GM19452 (cell line): ENCODE results near the gene NKAIN2.
"Not testable (repeated sequence)": the region's sequence is repeated elsewhere in the genome, so short reads cannot be mapped to it uniquely, and the experiment has no call there.

Experiments
- ATAC-seq: cut with Tn5 transposase; IDR thresholded peaks from one replicate; pipeline ENCODE4 v1.9.1; 2021; ENCODE audit not compliant: unreplicated experiment

NKAIN2 gene

DNA sequence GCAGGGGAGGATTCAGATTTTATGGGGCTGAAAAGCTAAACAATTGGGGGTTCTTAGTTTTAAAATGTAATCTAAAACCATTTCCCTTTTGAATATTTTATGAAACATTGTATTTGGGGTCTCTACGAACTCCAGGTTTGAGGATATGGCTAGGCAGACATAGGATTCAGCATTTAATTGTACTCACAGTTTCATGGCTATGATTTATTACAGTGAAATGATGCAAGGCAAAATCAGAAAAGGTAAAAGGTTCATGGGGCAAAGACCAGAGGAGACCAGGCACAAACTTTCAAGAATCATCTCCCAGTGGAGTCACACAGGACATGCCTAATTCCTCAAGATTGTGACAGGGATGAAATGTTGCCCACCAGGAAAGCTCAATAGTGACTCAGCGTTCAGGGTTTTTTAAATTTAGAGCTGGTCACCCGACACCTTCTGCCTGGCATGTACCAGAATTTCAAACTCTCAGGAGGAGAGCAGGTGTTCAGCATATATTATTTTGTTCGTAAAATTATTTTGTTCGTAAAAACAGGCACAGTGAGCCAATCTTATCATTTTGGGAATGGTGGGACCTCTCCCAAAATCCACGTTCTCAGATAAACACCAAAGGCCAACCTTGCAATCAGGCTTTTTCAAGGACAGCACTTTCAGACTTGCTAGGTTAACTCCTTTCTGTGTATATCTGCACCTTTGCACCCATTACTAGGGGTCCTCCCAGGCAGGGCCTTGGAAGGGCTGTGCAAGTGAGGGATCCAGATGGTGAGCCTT lies 270.3 kb downstream of the NKAIN2 start:
- no peak for ATAC-seq

DNA sequence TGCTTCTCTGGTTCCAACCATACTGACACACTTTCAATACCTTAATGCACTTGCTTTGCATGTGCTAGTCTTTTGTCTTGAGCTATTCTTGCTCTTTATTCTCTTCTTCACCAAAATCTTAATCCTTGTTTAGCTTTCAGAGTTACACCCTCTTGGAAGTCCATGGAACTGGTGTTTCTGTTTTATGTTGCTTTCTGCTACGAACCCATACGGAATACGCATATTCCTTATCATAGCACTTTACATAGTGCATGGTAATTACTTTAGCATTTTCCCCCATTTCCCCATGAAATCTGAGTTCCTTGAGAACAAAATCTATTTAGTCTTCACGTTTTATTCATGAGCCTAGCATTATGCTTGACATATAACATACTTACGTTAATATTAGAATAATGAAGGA lies 270.9 kb downstream of the NKAIN2 start:
- no peak for ATAC-seq

DNA sequence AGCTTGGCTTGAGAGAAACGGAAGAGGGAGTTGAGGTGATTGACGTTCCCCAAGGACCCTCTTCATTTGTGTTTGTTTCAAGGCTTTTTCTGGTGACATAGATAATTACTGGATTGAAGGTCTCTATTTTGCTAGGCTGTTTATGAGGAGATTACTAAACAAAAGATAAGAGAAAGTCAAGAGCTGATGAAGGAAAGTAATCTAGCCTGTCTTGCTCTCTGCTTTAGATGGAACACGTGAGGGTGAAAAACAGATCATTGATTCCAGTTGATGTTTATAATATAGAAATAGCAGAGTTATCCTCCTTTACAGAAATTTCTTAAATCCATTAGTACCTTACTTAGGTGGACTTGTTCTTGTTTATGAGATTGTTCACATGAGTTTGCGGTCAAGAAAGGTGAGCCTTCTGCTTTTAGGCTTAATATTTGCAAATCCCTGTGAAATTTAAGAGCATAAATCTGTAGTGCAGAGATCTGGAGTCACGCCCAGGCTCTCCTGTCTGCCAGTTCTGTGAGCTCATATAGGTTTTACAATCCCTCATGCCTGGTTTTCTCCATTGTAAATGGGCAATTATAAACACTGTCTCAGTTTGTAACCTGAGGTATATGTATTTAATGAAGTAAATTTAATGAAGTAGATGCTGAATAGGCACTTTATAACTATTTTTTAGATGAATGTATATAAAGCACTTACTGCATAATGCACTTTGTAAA lies 272.8 kb downstream of the NKAIN2 start:
- ATAC-seq, result no peak

DNA sequence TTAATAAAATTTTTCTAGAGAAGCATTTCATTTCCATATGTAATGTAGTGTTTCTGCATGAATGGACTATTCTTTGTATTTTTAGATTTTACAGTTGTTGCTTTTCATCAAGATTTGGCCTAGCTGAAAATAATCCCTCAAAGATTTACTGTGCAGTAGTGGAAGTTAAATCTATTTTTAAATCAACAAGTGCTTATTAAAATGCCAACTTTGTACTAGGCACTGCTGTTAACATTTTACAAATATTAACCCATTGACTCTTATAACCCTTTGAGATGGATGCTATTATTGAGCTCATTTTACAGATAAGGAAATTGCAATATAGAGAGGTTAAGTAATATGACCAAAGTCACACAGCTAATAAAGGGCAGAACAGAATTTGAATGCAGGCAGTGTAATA lies 274.5 kb downstream of the NKAIN2 start:
- ATAC-seq, result no peak

DNA sequence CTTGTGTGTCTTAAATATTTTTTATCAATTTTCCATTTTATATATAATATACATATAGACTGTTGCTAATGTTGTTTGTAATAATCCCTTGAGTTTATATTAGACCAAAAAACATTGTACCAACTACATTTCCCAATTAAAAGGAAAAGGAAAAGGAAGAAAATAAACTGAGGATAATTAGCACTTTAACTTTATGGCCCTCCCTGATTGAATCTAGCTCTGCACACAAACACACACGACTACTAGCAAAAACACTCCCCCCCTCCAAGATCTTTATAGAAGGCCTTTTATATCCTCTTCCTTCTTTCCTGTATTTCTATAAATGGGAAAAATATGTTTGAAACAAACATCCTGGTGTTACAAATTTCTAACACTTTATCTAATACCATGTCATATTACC lies 276.8 kb downstream of the NKAIN2 start:
- ATAC-seq, result no peak

DNA sequence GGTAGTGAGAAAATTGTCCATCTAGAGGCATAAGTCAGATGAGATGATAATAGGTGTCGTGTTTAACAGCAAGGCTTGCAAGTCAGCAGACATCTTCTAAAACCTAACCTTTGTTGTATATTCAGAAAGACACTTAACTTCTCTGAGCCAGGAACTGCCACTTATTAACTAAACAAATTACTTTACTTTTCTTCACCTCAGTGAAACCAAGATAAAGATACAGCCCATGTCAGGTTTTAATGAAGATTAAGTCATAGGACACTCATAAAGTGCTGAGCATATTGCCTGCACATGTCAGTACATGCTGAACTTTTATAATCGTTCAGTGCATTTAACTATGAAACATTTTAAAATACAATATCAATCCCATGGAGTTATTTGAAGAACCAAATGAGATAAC lies 286.8 kb downstream of the NKAIN2 start:
- no peak for ATAC-seq

DNA sequence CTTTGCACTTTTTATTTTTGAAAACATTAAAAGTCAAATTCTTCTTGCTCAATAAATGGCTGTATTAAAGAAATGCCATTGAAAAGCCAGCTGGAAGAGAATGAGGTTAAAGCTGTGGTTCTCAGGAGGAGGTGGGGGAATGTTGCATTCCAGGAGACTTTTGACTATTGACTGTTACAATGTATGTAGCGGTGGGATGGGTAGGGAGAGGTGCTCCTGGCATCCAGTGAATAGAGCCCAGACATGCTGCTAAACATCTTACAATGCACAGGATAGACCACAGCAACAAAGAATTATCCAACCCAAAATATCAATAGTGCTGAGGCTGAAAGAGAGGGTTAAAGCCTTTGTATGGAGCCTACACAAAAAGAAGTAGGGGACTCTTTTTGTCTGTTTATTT lies 295.9 kb downstream of the NKAIN2 start:
- no peak for ATAC-seq

DNA sequence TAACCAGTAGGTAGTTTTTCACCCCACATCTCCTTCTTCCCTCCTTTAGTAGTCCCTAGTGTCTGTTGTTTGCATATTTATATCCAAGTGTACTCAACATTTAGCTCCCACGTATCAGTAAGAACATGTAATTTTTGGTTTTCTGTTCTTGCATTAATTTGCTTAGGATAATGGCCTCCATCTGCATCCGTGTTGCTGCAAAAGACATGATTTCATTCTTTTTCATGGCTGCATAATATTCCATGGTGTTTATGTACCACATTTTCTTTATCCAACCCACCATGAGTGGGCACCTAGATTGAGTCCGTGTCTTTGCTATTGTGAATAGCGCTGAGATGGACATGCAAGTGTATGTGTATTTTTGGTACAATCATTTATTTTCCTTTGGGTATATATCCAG lies 306.8 kb downstream of the NKAIN2 start:
- no peak for ATAC-seq

DNA sequence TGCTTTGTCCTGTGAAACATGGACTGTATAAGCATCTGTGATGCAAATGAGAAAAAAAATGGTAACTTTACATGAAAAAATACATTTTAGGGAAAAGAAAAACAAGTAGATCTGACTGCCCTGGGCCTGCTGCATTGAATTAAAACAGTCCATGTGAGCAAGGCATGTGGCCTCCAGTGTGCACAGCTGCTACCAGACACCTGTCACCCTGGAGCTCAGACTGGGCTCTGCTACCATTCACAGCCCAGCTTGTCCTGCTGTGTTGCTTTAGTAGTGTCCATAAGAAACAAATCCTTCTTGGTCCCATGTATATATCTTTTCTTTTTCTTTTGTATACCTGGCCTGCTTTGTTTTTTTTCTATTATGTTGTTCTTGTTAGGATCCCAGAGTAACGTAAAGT lies 315.9 kb downstream of the NKAIN2 start:
- no peak for ATAC-seq

DNA sequence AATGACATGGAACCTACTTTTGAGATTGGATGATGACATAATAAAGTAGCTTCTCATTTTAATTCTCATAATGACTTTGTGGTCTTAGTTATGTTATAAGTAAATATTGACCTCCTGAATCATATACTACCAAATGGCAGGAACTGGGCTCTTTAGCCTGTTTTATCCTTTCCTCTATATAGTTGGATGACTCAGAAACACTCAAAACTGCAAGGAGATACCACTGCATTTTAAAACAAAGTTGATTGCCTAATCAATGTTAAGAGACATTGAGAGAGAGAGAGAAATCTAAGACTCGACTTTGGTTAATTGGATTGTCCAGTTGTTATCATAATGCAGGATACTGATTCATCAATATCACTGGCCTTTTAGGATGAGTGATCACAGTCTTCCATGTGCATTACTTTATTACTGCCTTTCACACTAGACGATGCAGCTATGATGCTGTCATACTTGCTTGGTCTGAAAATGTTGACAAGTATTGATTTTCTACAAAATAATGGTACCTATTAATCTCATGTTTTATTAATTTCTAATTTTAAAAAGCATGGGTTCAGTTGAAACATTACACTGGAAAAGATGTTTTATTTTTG lies 320.0 kb downstream of the NKAIN2 start:
- no peak for ATAC-seq

DNA sequence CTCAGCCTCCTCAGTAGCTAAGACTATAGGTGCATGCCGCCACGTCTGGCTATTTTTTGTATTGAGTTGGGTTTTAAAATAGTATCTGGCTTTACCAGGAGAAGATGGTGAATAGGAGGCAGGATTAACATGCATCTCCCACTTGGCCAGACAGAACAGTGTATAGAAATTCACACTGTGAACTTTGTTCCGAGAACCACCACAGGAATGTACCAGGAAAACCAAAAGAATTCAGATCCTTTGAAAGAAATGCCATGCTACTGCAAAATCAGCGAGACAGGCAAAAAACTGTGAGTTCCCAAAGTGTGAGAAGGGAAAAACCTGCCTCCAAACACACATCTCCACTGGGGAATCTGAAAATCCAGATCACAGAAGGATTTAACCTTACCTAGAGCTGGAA lies 327.6 kb downstream of the NKAIN2 start:
- ATAC-seq, result no peak

DNA sequence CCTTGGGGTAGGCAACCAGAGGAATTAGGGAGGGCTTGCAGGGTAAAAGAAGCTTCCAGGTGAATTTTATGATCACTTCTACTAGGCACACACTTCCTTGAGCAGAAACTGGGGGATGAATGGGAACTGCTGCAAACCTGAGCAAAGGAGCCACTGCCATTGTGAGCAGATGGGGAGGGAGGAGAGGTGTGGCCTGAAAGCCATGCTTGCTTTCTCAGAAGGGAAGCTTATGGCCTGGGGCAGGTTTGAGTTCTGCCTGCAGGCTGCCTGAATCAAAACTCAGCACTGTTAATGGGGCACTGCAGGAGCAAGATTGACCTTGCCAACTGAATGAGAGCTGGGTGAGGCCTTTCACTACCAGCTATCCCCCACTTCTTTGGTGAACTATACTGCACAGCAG lies 328.1 kb downstream of the NKAIN2 start:
- ATAC-seq, result no peak

DNA sequence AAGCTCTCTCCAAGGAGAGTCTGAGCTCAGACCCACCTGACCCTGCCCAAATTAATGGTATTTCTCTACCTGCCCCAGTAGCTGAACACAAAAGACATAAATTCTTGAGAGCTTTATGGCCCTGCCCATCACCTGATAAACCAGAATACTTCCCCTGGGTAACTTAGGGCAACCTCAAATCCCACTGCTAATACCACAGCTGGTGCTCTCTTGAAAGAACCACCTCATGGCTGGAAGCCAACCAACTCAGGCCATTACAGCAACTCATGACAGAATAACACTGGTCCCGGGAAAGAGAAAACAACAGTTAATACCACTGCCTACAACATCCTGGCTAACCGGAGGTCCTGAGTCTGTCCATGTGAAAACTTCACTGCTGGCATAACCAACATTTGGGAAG lies 328.6 kb downstream of the NKAIN2 start:
- ATAC-seq, result no peak

DNA sequence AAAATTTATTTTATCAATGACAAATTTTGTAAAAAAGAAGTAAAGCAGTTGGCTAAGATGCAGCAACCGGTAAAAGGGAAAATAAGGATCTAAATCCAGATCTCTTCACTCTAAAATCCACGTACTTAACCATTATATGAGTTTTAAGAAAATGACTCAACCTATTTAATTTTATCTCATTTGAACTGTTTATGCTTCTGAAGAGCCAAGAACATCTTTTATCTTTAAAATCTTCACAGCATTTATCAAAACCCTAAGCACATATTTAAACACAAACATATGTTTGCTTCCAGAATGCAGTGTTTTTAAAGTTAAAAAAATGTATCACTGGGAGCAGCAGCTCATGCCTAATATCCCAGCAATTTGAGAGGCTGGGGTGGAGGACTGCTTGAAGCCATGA lies 339.2 kb downstream of the NKAIN2 start:
- no peak for ATAC-seq

DNA sequence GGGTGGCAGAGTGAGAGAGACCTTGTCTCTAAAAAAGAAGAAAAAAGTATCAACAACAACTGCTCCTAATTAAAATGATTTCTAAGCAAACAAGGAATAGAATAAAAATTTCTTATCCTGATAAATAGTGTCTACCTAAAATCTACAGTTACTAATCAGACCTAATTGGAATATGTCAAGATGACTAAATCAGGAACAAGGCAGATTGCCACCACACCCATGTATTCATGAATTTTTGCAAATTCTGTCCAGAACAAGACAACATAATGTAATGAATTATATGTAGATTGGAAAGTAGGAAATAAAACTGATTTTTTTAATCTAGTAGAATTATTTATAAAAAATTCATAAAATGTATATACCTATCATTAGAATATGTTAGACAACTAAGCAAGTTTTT lies 339.8 kb downstream of the NKAIN2 start:
- ATAC-seq, result no peak

DNA sequence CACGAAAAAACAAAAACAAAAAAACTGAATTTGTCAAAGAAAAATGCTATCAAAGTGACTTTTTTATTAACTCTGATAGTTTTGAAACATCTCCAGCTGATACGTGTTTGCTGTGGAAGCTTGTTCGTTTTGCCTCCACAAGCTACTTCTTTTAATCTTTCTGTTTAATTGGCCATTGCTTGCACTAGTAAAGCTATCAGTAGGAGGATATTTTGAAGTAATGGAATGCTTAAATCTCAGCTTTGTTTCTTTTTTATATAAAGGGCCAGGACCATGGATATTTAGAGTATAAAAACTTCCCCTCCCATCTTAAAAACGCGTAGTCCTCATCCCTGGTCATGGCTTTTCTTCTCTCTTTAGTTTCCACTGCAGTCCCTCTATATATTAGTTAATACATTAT lies 344.0 kb downstream of the NKAIN2 start:
- ATAC-seq, result no peak

DNA sequence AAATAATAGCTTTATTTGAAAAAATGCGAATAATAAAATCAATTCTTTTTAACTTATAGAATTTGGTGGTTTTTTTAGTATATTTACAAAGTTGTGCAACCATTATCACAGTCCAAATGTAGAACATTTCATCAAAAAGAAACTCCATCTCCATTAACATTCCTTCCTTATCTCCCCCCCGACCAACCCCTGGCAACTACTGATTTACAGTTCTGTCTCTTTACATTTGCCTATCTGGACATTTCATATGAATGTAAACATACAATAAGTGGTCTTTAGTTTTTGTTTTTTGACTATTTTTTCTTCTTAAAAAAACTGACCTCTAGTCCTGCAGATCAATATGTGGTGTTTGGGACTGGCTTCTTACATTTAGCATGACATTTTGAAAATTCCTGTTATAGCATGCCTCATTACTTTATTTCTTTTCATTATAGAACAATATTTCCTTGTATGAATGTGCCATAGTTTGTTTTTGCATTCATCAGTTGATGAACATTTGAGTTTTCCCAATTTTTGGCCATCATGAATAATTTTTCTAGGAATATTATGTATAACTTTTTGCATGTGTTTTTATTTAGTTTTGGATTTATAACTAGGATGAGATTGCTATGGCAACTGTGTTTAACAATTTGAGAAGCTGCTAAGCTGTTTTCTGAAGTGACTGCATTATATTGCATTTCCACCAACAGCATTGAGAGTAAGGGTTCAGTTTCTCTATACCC lies 344.7 kb downstream of the NKAIN2 start:
- no peak for ATAC-seq

DNA sequence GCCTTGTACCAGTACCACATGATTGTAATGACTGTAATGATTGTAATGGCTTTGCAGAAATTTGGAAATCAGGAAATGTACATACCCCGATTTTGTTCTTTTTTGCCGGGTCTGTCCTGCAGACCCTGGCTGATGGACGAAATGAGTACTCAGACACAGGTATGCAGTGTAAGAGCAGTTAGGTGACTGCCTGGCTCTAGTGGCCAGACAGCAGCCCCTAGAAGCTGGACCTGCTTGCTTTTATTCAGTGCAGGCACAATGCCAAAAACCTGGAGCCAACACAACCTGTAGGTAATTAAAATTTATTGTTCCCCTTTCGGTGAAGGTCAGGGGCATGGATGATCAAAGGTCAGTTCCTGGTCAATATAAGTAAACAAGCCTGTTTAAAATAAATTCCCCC lies 346.0 kb downstream of the NKAIN2 start:
- no peak for ATAC-seq

DNA sequence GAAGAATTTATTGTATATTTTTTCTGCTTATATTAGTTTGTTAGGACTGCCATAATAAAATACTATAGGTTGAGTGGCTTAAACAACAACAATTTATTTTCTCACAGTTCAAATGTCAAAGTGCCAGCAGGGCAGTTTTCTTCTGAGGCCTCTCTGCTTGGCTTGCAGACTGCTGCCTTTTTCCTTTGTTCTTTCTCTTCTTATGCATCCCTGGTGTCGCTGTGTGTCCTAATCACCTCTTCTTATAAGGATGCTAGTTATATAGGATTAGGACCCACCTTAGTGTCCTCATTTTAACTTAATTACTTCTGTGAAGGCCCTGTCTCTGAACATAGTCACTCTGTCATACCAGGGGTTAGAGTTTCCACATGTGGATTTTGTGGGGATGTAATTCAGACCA lies 354.4 kb downstream of the NKAIN2 start:
- no peak for ATAC-seq

DNA sequence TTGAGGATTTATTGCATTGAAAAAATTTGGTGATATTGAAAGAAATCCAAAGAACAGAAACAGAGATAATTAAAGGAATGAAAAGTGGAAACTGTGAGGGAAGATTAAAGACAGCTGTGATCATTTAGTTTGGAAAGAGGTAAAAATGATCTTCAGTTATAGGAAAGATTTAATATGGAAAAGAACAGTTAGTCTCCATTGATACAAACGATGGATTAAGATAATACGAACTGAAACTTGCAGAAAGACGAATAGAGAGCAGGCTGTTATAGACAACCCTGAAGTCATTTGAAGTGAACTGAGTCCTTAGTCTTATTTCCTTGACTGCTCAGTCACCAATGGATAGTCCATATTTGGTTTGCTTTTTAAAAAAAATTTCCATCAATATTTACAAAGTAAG lies 360.0 kb downstream of the NKAIN2 start:
- ATAC-seq, result no peak

DNA sequence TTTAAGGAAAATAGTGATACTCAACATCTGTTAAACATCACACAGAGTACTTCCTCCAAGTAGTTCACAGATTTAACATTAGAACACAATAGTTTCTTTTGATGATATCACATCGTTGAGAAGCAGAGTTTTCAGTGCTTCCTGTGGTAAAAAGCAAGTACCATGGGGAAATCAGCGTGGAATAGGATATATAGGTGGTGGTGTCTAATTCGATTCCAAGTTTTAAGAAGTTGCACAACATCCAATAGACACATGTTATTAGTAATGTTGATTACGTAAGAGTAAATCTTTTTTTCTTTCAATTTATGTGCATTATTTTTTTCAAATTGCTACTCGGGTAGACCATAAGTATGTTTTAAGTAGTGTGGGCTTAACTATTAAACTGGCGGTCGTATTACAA lies 360.7 kb downstream of the NKAIN2 start:
- ATAC-seq, result no peak

DNA sequence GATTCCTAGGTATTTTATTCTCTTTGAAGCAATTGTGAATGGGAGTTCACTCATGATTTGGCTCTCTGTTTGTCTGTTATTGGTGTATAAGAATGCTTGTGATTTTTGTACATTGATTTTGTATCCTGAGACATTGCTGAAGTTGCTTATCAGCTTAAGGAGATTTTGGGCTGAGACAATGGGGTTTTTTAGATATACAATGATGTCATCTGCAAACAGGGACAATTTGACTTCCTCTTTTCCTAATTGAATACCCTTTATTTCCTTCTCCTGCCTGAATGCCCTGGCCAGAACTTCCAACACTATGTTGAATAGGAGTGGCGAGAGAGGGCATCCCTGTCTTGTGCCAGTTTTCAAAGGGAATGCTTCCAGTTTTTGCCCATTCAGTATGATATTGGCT lies 363.6 kb downstream of the NKAIN2 start:
- not testable (repeated sequence) for ATAC-seq
